Neutrophil (primary cell): ENCODE measurements around the gene NKIRAS1.

Source experiments
- H3K27ac ChIP-seq: fragments of 200-600 bp; sonication (generic); 2 replicates; pipeline ENCODE4 v1.5.1; 2016; ENCODE audit warnings: mild to moderate bottlenecking, moderate library complexity
- H3K27me3 ChIP-seq: fragments of 200-600 bp; sonication (generic); 2 replicates; pipeline ENCODE4 v1.6.0; 2016; ENCODE audit warnings: mild to moderate bottlenecking
- H3K36me3 ChIP-seq: fragments of 200-600 bp; sonication (generic); 2 replicates; pipeline ENCODE4 v1.5.1; 2017
- H3K4me1 ChIP-seq, 2 experiments: fragments of 200-600 bp in 1 of 2; sonication (generic) in 1 of 2; 1 replicate in 1 of 2; 2 replicates in 1 of 2; pipeline versions ENCODE4 v1.5.1 to v1.6.1; 2013 to 2016; ENCODE audit warnings: low read depth in 1 of 2, low read length in 1 of 2, mild to moderate bottlenecking in 1 of 2, moderate library complexity in 1 of 2; ENCODE audit not compliant: control insufficient read depth in 1 of 2, insufficient read depth in 1 of 2
- H3K4me3 ChIP-seq, 2 experiments: fragments of 200-600 bp in 1 of 2; sonication (generic) in 1 of 2; 1 replicate in 1 of 2; 2 replicates in 1 of 2; pipeline ENCODE4 v1.5.1; 2013 to 2016; ENCODE audit warnings: low read depth in 1 of 2, low read length in 1 of 2, mild to moderate bottlenecking in 1 of 2, moderate library complexity in 1 of 2
- H3K9me3 ChIP-seq: fragments of 200-600 bp; sonication (generic); 2 replicates; pipeline ENCODE4 v1.5.1; 2016
- CTCF ChIP-seq: fragments of 200-600 bp; sonication (generic); IDR thresholded peaks from 2 replicates; pipeline ENCODE4 v1.5.1; 2016; ENCODE audit warnings: antibody characterized with exemption

The NKIRAS1 gene

GRCh38 chr3:23867838-23868237, 49.0 kb downstream of the NKIRAS1 start:
- no peaks in the 10 kb centered on the region for H3K27me3 ChIP-seq
- no peak overlapping the region for H3K4me3 ChIP-seq
- no peaks in the 10 kb centered on the region for H3K9me3 ChIP-seq
- no peak overlapping the region for H3K27ac ChIP-seq
- TF ChIP-seq CTCF = no peak
- H3K36me3 ChIP-seq = no peaks in the 10 kb centered on the region
- H3K4me1 ChIP-seq = peaks cover 0 to 3% of the 10 kb centered on the region in 2 experiments

- Histone ChIP-seq H3K4me3 (no peak overlapping the region), H3K4me1 (peaks cover 0 to 3% of the 10 kb centered on the region in 2 experiments), H3K27ac (no peak overlapping the region), H3K27me3 (no peaks in the 10 kb centered on the region), H3K36me3 (no peaks in the 10 kb centered on the region), H3K9me3 (no peaks in the 10 kb centered on the region)
- TF ChIP-seq CTCF = no peak
Measured at GRCh38 chr3:23867400-23867799, 49.4 kb downstream of the NKIRAS1 start.

GRCh38 chr3:23865595-23866396, 51.0 kb downstream of the NKIRAS1 start:
- Histone ChIP-seq H3K27me3 (no peaks in the 10 kb centered on the region), H3K36me3 (no peaks in the 10 kb centered on the region), H3K4me1 (peaks cover 5 to 11% of the 10 kb centered on the region in 2 experiments), H3K27ac (no peak overlapping the region), H3K9me3 (no peaks in the 10 kb centered on the region), H3K4me3 (no peak overlapping the region)
- TF ChIP-seq CTCF = no peak

GRCh38 chr3:23864931-23865330, 51.9 kb downstream of the NKIRAS1 start:
- Histone ChIP-seq H3K27ac (no peak overlapping the region), H3K36me3 (no peaks in the 10 kb centered on the region), H3K27me3 (no peaks in the 10 kb centered on the region), H3K4me3 (no peak overlapping the region), H3K9me3 (no peaks in the 10 kb centered on the region), H3K4me1 (peaks cover 5 to 9% of the 10 kb centered on the region in 2 experiments)
- TF ChIP-seq CTCF = no peak

GRCh38 chr3:23863060-23863459, 53.7 kb downstream of the NKIRAS1 start:
- no peak overlapping the region for H3K4me3 ChIP-seq
- no peaks in the 10 kb centered on the region for H3K27me3 ChIP-seq
- H3K4me1 ChIP-seq = peaks cover 5 to 9% of the 10 kb centered on the region in 2 experiments
- no peaks in the 10 kb centered on the region for H3K9me3 ChIP-seq
- no peaks in the 10 kb centered on the region for H3K36me3 ChIP-seq
- no peak for TF ChIP-seq CTCF
- no peak overlapping the region for H3K27ac ChIP-seq
